GM12801 (cell line): Measurements from ENCODE around the gene MRPS35.

ENCODE experiments used
- CTCF ChIP-seq: IDR thresholded peaks from one replicate; pipeline ENCODE4 v1.5.1; 2011; ENCODE audit warnings: control low read depth; ENCODE audit not compliant: insufficient read length; ENCODE audit errors: extremely low read depth

MRPS35 gene

GRCh38 chr12:27779416-27779919 is 68.8 kb downstream of the MRPS35 start:
- TF ChIP-seq CTCF: no peak

- no peak for TF ChIP-seq CTCF
Observed at GRCh38 chr12:27779920-27780611, 69.4 kb downstream of the MRPS35 start, which contains the start of the genes KLHL42 and MANSC4. TSS of gene KLHL42 (plus strand) at chr12:27780233. CDS start at chr12:27780331, 98 bp downstream. TSS of gene MANSC4 (minus strand) at chr12:27780236. CDS start at chr12:27771276, 8,960 bp downstream.

GRCh38 chr12:27780612-27781408 is 70.2 kb downstream of the MRPS35 start:
- no peak for TF ChIP-seq CTCF

- TF ChIP-seq CTCF: no peak
Observed at GRCh38 chr12:27781680-27782079, 71.0 kb downstream of the MRPS35 start.

GRCh38 chr12:27782481-27782880 is 71.8 kb downstream of the MRPS35 start:
- no peak for TF ChIP-seq CTCF

- TF ChIP-seq CTCF: no peak
Observed at GRCh38 chr12:27785882-27786570, 75.4 kb downstream of the MRPS35 start.

GRCh38 chr12:27787559-27787958 is 76.9 kb downstream of the MRPS35 start:
- TF ChIP-seq CTCF: no peak
